ENCODE data around the gene WDR1.

WDR1 gene

DNA sequence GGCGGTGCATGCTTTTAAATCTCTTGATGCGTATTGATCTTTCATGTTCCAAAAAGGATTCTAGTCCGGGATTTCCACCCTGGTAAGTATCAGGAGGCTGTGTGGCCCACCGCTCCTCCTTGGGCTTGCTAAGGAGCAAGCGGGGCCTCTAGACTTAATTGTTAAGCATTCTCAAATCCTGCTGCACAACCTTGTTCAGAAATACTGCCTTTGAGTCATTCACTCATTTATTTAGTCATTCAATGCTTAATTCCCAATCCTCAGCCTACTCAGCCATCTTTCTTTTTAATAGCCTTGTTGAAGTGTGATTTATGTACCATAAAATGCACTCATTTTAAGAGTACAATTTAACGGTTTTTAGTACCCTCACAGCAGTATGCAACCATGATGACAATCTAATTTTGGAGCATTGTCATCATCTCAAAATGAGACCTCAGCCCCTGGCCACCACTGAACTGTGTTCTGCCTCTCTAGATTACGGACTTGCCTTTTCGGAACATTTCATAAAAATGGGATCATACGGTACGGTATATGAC, 79.7 kb downstream of the WDR1 start:
- no peak overlapping the region for H2AFZ ChIP-seq (ENCODE audit: low read depth, low read length)
- TF ChIP-seq, protein P1, sequence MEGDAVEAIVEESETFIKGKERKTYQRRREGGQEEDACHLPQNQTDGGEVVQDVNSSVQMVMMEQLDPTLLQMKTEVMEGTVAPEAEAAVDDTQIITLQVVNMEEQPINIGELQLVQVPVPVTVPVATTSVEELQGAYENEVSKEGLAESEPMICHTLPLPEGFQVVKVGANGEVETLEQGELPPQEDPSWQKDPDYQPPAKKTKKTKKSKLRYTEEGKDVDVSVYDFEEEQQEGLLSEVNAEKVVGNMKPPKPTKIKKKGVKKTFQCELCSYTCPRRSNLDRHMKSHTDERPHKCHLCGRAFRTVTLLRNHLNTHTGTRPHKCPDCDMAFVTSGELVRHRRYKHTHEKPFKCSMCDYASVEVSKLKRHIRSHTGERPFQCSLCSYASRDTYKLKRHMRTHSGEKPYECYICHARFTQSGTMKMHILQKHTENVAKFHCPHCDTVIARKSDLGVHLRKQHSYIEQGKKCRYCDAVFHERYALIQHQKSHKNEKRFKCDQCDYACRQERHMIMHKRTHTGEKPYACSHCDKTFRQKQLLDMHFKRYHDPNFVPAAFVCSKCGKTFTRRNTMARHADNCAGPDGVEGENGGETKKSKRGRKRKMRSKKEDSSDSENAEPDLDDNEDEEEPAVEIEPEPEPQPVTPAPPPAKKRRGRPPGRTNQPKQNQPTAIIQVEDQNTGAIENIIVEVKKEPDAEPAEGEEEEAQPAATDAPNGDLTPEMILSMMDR (IDR thresholded peaks at IDR 0.05; ENCODE audit: low read depth, low read length) = no peak
- no peak for TF ChIP-seq EZH2phosphoT487 (IDR thresholded peaks at IDR 0.05; ENCODE audit: low read depth)
- H3K4me1 ChIP-seq (ENCODE audit: low read length) = peaks cover 13% of the 10 kb centered on the region
- H3K27ac ChIP-seq (ENCODE audit: low read length) = no peak overlapping the region
- H3K4me3 ChIP-seq (ENCODE audit: low read length) = no peak overlapping the region
- no peaks in the 10 kb centered on the region for H3K79me2 ChIP-seq (ENCODE audit: low read length)
- H3K36me3 ChIP-seq (replicated peaks; ENCODE audit: low read depth, low read length) = no peaks in the 10 kb centered on the region
- H3K9me3 ChIP-seq (ENCODE audit: insufficient read depth, low read length) = no peaks in the 10 kb centered on the region; the same call in 1 of the 2 replicates
- peaks cover 13% of the 10 kb centered on the region for H3K27me3 ChIP-seq (ENCODE audit: low read depth, low read length)
- H4K20me1 ChIP-seq (ENCODE audit: insufficient read depth, low read length) = no peaks in the 10 kb centered on the region
- no peak overlapping the region for H3K9ac ChIP-seq (ENCODE audit: low read length)
- no peak overlapping the region for H3K4me2 ChIP-seq (ENCODE audit: low read length)

DNA sequence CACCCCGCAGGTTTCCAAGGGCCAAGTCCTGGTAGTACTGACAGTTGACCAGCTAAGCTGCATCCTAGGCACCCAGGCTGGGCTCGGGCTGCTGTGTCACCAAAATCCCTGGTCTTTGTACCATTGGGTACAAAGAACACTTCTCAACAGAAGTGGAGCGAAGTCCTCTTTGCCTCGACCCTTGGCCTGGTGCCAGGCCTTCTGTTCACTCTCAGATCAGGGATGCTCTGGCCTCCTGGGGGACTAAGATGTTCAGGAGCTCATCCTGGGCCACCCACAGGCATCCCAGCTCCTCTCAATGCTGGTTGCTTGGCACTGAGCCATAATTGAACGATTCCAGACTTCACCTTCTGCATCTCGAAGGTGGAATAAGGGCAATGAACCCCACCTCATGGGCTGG, 81.5 kb downstream of the WDR1 start:
- Histone ChIP-seq H2AFZ (ENCODE audit: low read depth, low read length) (no peak overlapping the region), H3K9me3 (ENCODE audit: insufficient read depth, low read length) (no peaks in the 10 kb centered on the region), H3K27ac (ENCODE audit: low read length) (no peak overlapping the region), H3K36me3 (replicated peaks; ENCODE audit: low read depth, low read length) (no peaks in the 10 kb centered on the region), H3K4me3 (ENCODE audit: low read length) (no peak overlapping the region), H3K4me1 (ENCODE audit: low read length) (peaks cover 13% of the 10 kb centered on the region), H3K79me2 (ENCODE audit: low read length) (no peaks in the 10 kb centered on the region), H3K4me2 (ENCODE audit: low read length) (no peak overlapping the region), H3K9ac (ENCODE audit: low read length) (no peak overlapping the region), H3K27me3 (ENCODE audit: low read depth, low read length) (peaks cover 13% of the 10 kb centered on the region), H4K20me1 (ENCODE audit: insufficient read depth, low read length) (no peaks in the 10 kb centered on the region)
- TF ChIP-seq EZH2phosphoT487 (IDR thresholded peaks at IDR 0.05; ENCODE audit: low read depth) = no peak
- TF ChIP-seq, protein P1 (IDR thresholded peaks at IDR 0.05; ENCODE audit: low read depth, low read length) = no peak

DNA sequence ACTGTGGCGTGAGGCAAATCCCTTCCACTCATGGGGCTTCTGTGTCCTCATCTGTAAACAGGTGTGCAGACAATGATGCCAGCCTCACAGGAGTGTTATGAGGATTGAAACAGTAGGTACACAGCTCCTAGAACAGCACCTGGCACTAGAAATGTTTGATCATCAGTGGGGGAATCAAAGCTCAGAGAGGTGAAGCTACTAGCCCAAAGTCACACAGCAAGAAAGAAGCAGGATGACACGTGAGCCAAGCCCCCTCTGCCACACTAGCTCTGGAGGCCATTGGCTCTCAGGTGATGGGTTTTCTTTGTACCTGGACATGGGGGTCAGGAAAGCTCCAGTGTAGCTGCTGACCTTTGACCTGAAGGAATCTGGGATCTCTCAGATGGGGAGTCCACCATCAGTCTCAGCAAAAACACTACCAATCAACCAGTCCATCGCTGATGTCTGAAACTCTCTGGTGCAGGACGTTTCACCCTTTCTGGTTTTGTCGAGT, 81.9 kb downstream of the WDR1 start:
- Histone ChIP-seq H3K4me2 (ENCODE audit: low read length) (no peak overlapping the region), H3K36me3 (replicated peaks; ENCODE audit: low read depth, low read length) (no peaks in the 10 kb centered on the region), H3K79me2 (ENCODE audit: low read length) (no peaks in the 10 kb centered on the region), H3K4me3 (ENCODE audit: low read length) (no peak overlapping the region), H3K9ac (ENCODE audit: low read length) (no peak overlapping the region), H3K27me3 (ENCODE audit: low read depth, low read length) (peaks cover 13% of the 10 kb centered on the region), H4K20me1 (ENCODE audit: insufficient read depth, low read length) (no peaks in the 10 kb centered on the region), H3K9me3 (ENCODE audit: insufficient read depth, low read length) (no peaks in the 10 kb centered on the region), H3K4me1 (ENCODE audit: low read length) (peaks cover 13% of the 10 kb centered on the region), H3K27ac (ENCODE audit: low read length) (no peak overlapping the region), H2AFZ (ENCODE audit: low read depth, low read length) (no peak overlapping the region)
- TF ChIP-seq EZH2phosphoT487 (IDR thresholded peaks at IDR 0.05; ENCODE audit: low read depth) = no peak
- TF ChIP-seq, protein P1 (IDR thresholded peaks at IDR 0.05; ENCODE audit: low read depth, low read length) = no peak

DNA sequence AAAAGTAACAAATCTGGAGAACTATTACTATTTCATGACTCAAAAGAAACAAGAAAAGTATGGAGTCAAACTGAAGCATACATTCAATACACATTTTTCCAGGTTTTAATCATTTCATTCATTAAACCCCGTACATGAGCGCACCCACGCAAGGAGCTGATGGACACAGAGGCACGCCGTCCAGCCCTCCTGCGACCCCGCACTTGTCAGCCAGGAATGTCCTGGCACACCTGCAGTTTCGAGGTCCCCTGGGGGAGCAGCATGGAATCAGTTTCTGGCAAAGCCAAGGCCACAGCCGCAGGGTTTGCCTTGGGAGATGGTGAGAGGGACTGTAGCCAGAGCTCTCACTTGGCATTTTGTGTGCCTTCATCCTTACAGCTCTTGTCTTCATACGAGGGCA, 82.5 kb downstream of the WDR1 start:
- Histone ChIP-seq H3K9me3 (ENCODE audit: insufficient read depth, low read length) (no peaks in the 10 kb centered on the region), H3K27ac (ENCODE audit: low read length) (no peak overlapping the region), H3K4me3 (ENCODE audit: low read length) (no peak overlapping the region), H4K20me1 (ENCODE audit: insufficient read depth, low read length) (no peaks in the 10 kb centered on the region), H2AFZ (ENCODE audit: low read depth, low read length) (no peak overlapping the region), H3K9ac (ENCODE audit: low read length) (no peak overlapping the region), H3K27me3 (ENCODE audit: low read depth, low read length) (peaks cover 13% of the 10 kb centered on the region), H3K36me3 (replicated peaks; ENCODE audit: low read depth, low read length) (no peaks in the 10 kb centered on the region), H3K4me1 (ENCODE audit: low read length) (peaks cover 13% of the 10 kb centered on the region), H3K79me2 (ENCODE audit: low read length) (no peaks in the 10 kb centered on the region), H3K4me2 (ENCODE audit: low read length) (no peak overlapping the region)
- TF ChIP-seq, protein P1 (IDR thresholded peaks at IDR 0.05; ENCODE audit: low read depth, low read length) = no peak
- no peak for TF ChIP-seq EZH2phosphoT487 (IDR thresholded peaks at IDR 0.05; ENCODE audit: low read depth)
